Tongue (tissue), 2 donors: ENCODE results near the gene IQCK. TPM values are rescaled to one million over a fixed set of nuclear protein-coding genes. Genes with fewer than 3 reads are reported as not detected.

Source experiments
- DNase-seq: peaks from one replicate; pipeline ENCODE4 v3.0.0-alpha.2; 2015
- total RNA-seq: library from RNA; depleted of rRNA; stranded (reverse); fragments of >200 nt; gene quantifications from one replicate; pipeline ENCODE4 v1.2.3, GENCODE V29; 2014

Gene IQCK
- total RNA-seq, 1 donor from 2014 or later: 19.4 TPM

GRCh38 chr16:19804538-19805323, 86.7 kb downstream of the IQCK start:
- DNase-seq: peak; percentile 43

GRCh38 chr16:19805459-19806162, 87.5 kb downstream of the IQCK start:
- DNase-seq: no peak

GRCh38 chr16:19808061-19808641, 90.1 kb downstream of the IQCK start:
- no peak for DNase-seq

GRCh38 chr16:19809121-19809635, 91.1 kb downstream of the IQCK start:
- no peak for DNase-seq

- DNase-seq: no peak
Observed at GRCh38 chr16:19809693-19810092, 91.6 kb downstream of the IQCK start.

GRCh38 chr16:19810817-19811731, 93.0 kb downstream of the IQCK start:
- no peak for DNase-seq

- no peak for DNase-seq
Observed at GRCh38 chr16:19812986-19813385, 94.9 kb downstream of the IQCK start.

- DNase-seq: no peak
Observed at GRCh38 chr16:19815418-19815817, 97.3 kb downstream of the IQCK start.

- DNase-seq: no peak
Observed at GRCh38 chr16:19817122-19817521, 99.1 kb downstream of the IQCK start.

- no peak for DNase-seq
Observed at GRCh38 chr16:19817875-19818274, 99.8 kb downstream of the IQCK start.

- DNase-seq: no peak
Observed at GRCh38 chr16:19822533-19822932, 104.5 kb downstream of the IQCK start.

- no peak for DNase-seq
Observed at GRCh38 chr16:19823322-19823721, 105.3 kb downstream of the IQCK start.

- no peak for DNase-seq
Observed at GRCh38 chr16:19824216-19824615, 106.1 kb downstream of the IQCK start.

- no peak for DNase-seq
Observed at GRCh38 chr16:19829844-19830692, 112.0 kb downstream of the IQCK start.

- peak; percentile 47 for DNase-seq
Observed at GRCh38 chr16:19830902-19831560, 113.0 kb downstream of the IQCK start.

- DNase-seq: peak; percentile 70
Observed at GRCh38 chr16:19831678-19832077, 113.6 kb downstream of the IQCK start.

- DNase-seq: no peak
Observed at GRCh38 chr16:19833176-19833575, 115.1 kb downstream of the IQCK start.

GRCh38 chr16:19833581-19833980, 115.5 kb downstream of the IQCK start:
- no peak for DNase-seq

- no peak for DNase-seq
Observed at GRCh38 chr16:19835196-19835595, 117.1 kb downstream of the IQCK start.

GRCh38 chr16:19835968-19836421, 117.9 kb downstream of the IQCK start:
- DNase-seq: peak; percentile 52
